ENCODE measurements around the gene FAM90A1.
"Not testable (repeated sequence)": the region's sequence is repeated elsewhere in the genome, so short reads cannot be mapped to it uniquely, and the experiment has no call there.

DNA sequence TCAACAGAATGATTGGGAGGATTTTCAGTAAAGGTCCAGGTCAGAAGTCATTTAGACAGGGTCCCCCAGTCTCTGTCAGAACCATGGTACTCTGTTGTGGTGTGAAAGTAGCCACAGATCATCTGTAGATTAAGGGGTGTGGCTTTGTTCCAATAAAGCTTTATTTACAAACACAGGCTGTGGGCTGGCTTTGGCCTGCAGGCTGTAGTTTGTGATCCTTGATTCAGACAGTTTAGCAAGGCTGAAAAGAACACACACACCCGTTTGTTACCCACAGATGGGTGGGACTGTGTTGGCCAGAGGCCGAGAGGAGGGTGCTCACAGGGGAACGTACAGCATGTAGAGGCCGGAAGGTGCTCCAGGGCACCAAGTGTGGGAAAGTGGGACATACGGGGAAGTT lies 3.6 kb upstream of the FAM90A1 start:
- TF ChIP-seq, protein P1, sequence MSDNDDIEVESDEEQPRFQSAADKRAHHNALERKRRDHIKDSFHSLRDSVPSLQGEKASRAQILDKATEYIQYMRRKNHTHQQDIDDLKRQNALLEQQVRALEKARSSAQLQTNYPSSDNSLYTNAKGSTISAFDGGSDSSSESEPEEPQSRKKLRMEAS (CRISPR knock-in tag; IDR thresholded peaks at IDR 0.05), result not testable (repeated sequence)
- TF ChIP-seq NR1H2 (CRISPR knock-in tag; IDR thresholded peaks at IDR 0.05); TEAD1 (CRISPR knock-in tag; IDR thresholded peaks at IDR 0.05); KAT7 (CRISPR knock-in tag; IDR thresholded peaks at IDR 0.05; ENCODE audit: borderline replicate concordance); RELA (CRISPR knock-in tag; IDR thresholded peaks at IDR 0.05; ENCODE audit: borderline replicate concordance); OVOL2 (CRISPR knock-in tag; IDR thresholded peaks at IDR 0.05; ENCODE audit: borderline replicate concordance); NR2C2 (CRISPR knock-in tag; IDR thresholded peaks at IDR 0.05); CREB1 (CRISPR knock-in tag; IDR thresholded peaks at IDR 0.05): not testable (repeated sequence)
- TF ChIP-seq, protein P2, sequence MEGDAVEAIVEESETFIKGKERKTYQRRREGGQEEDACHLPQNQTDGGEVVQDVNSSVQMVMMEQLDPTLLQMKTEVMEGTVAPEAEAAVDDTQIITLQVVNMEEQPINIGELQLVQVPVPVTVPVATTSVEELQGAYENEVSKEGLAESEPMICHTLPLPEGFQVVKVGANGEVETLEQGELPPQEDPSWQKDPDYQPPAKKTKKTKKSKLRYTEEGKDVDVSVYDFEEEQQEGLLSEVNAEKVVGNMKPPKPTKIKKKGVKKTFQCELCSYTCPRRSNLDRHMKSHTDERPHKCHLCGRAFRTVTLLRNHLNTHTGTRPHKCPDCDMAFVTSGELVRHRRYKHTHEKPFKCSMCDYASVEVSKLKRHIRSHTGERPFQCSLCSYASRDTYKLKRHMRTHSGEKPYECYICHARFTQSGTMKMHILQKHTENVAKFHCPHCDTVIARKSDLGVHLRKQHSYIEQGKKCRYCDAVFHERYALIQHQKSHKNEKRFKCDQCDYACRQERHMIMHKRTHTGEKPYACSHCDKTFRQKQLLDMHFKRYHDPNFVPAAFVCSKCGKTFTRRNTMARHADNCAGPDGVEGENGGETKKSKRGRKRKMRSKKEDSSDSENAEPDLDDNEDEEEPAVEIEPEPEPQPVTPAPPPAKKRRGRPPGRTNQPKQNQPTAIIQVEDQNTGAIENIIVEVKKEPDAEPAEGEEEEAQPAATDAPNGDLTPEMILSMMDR (IDR thresholded peaks at IDR 0.05), result not testable (repeated sequence)
- TF ChIP-seq, protein P3, sequence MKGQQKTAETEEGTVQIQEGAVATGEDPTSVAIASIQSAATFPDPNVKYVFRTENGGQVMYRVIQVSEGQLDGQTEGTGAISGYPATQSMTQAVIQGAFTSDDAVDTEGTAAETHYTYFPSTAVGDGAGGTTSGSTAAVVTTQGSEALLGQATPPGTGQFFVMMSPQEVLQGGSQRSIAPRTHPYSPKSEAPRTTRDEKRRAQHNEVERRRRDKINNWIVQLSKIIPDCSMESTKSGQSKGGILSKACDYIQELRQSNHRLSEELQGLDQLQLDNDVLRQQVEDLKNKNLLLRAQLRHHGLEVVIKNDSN (CRISPR knock-in tag; IDR thresholded peaks at IDR 0.05), result not testable (repeated sequence)
- TF ChIP-seq, protein P4, sequence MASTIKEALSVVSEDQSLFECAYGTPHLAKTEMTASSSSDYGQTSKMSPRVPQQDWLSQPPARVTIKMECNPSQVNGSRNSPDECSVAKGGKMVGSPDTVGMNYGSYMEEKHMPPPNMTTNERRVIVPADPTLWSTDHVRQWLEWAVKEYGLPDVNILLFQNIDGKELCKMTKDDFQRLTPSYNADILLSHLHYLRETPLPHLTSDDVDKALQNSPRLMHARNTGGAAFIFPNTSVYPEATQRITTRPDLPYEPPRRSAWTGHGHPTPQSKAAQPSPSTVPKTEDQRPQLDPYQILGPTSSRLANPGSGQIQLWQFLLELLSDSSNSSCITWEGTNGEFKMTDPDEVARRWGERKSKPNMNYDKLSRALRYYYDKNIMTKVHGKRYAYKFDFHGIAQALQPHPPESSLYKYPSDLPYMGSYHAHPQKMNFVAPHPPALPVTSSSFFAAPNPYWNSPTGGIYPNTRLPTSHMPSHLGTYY (CRISPR knock-in tag; IDR thresholded peaks at IDR 0.05), result not testable (repeated sequence)
- TF ChIP-seq, protein P5, sequence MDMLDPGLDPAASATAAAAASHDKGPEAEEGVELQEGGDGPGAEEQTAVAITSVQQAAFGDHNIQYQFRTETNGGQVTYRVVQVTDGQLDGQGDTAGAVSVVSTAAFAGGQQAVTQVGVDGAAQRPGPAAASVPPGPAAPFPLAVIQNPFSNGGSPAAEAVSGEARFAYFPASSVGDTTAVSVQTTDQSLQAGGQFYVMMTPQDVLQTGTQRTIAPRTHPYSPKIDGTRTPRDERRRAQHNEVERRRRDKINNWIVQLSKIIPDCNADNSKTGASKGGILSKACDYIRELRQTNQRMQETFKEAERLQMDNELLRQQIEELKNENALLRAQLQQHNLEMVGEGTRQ (CRISPR knock-in tag; IDR thresholded peaks at IDR 0.05), result not testable (repeated sequence)

All from WTC11 (cell line).